SK-N-MC (cell line): Measurements from ENCODE around the gene CLCN2.

ENCODE experiments used
- DNase-seq: peaks from one replicate; pipeline ENCODE4 v3.0.0-alpha.2; 2011; ENCODE audit warnings: low read depth, low spot score
- H3K27ac ChIP-seq: fragments of 200-600 bp; sonication (generic); 2 replicates; pipeline ENCODE4 v1.5.1; 2016; ENCODE audit warnings: mixed run types
- H3K36me3 ChIP-seq: fragments of 200-600 bp; sonication (generic); 2 replicates; pipeline ENCODE4 v1.6.1; 2017; ENCODE audit warnings: antibody characterized with exemption, low read length, mixed read lengths; ENCODE audit not compliant: insufficient read depth
- H3K4me3 ChIP-seq: fragments of 200-600 bp; sonication (generic); 2 replicates; pipeline ENCODE4 v1.5.1; 2016
- H3K9ac ChIP-seq: fragments of 200-600 bp; sonication (generic); 2 replicates; pipeline ENCODE4 v1.8.0; 2017; ENCODE audit warnings: mixed run types, mixed read lengths; ENCODE audit not compliant: insufficient read length
- H3K9me3 ChIP-seq: fragments of 200-600 bp; sonication (generic); 2 replicates; pipeline ENCODE4 v1.6.1; 2017; ENCODE audit warnings: low read depth, mild to moderate bottlenecking, antibody characterized with exemption, low read length, moderate library complexity, mixed read lengths
- EZH2 ChIP-seq: fragments of 200-600 bp; sonication (generic); IDR thresholded peaks from one replicate; pipeline ENCODE4 v1.6.1; 2017; ENCODE audit warnings: antibody characterized with exemption
- FOXP2 ChIP-seq: optimal IDR thresholded peaks from 2 replicates; pipeline ENCODE3; 2011; ENCODE audit warnings: mild to moderate bottlenecking, moderate library complexity; ENCODE audit not compliant: insufficient read depth; ENCODE audit errors: extremely low read length, control extremely low read depth
- POLR2AphosphoS5 ChIP-seq: IDR thresholded peaks from 2 replicates; pipeline ENCODE4 v1.6.1; 2012; ENCODE audit warnings: mild to moderate bottlenecking, low read depth, low read length, borderline replicate concordance

CLCN2 gene

DNA sequence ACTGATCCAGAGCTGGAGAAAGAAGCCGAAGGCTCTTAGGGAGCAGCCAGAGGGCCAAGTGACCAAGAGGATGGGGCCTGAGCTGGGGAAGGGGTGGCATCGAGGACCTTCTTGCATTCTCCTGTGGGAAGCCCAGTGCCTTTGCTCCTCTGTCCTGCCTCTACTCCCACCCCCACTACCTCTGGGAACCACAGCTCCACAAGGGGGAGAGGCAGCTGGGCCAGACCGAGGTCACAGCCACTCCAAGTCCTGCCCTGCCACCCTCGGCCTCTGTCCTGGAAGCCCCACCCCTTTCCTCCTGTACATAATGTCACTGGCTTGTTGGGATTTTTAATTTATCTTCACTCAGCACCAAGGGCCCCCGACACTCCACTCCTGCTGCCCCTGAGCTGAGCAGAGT lies 28.0 kb upstream of the CLCN2 start:
- no peak for DNase-seq
- TF ChIP-seq EZH2 (no peak), POLR2AphosphoS5 (no peak)
- no peak overlapping the region for H3K27ac ChIP-seq
- no peak overlapping the region for H3K9ac ChIP-seq
- no peaks in the 10 kb centered on the region for H3K9me3 ChIP-seq
- H3K4me3 ChIP-seq: no peak overlapping the region
- no peaks in the 10 kb centered on the region for H3K36me3 ChIP-seq

DNA sequence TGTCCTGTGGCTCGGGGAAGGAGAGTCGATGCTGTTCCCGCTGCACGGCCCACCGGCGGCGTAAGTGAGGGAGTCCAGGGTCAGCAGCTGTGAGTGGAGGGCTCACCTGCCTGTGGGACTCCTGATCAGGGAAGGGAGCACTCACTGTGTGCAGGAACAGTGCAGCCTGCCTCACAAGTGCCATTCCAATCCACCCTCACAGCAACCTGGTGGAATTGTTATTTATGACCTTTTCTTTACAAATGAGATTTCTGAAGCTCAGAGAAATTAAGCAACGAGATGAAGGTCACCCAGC lies 27.5 kb upstream of the CLCN2 start:
- no peak overlapping the region for H3K27ac ChIP-seq
- TF ChIP-seq POLR2AphosphoS5 (no peak), FOXP2 (no peak), EZH2 (no peak)
- H3K9me3 ChIP-seq: no peaks in the 10 kb centered on the region
- no peak for DNase-seq
- H3K4me3 ChIP-seq: no peak overlapping the region
- no peak overlapping the region for H3K9ac ChIP-seq
- H3K36me3 ChIP-seq: no peaks in the 10 kb centered on the region

DNA sequence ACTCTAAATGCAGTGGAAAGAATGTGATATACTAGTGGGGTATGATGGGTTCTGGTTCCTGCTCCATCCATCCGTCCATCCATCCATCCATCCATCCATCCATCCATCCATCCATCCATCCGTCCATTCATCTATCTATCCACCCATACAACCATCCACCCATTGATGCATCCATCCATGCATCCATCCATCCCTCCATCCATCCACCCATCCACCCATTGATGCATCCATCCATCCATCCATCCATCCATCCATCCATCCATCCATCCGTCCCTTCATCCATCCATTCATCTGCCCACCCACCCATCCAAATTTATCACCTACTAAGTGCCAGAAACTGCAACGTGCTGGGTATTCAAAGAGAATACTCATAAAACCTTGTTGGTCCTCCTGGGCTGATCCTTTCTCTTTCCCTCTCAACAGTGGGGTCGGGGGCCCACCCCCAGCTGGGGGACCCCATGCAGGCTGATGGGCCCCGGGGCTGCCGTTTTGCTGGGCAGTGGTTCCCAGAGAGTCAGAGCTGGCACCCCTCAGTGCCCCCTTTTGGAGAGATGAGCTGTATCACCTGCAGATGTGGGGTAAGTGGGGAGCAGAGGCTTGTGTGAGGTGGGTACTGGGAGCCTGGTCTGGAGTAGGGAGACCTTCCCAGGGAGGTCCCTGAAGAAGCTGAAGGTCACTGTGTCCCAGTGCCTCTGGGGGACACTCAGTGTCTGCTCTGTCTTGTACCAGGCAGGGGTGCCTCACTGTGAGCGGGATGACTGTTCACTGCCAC lies 26.9 kb upstream of the CLCN2 start:
- Histone ChIP-seq H3K4me3 (no peak overlapping the region), H3K36me3 (no peaks in the 10 kb centered on the region), H3K9ac (no peak overlapping the region), H3K27ac (no peak overlapping the region), H3K9me3 (no peaks in the 10 kb centered on the region)
- DNase-seq: no peak
- TF ChIP-seq EZH2 (no peak), POLR2AphosphoS5 (no peak), FOXP2 (no peak)

DNA sequence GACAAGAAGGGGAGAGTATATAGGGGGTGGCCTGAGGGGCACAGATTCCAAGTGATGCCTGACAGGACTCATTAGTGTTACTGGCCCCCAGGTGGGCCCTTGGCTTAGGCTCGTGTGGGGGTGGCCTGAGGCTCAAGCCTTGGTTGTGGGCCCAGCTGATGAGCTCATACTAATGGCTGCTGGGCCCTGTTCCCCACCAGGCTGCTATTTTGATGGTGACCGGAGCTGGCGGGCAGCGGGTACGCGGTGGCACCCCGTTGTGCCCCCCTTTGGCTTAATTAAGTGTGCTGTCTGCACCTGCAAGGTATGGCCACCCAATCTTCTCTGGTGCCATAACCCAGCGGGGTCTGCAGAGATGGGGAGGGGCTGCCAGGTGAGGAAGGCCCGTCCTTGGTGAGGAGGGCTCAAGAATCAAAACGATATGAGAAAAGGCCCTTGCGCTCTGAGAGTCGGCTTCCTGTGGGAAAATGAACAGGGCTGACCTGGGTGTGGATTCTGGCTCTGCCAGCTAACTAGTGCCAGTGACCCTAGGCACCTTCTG lies 25.8 kb upstream of the CLCN2 start:
- H3K9me3 ChIP-seq: no peaks in the 10 kb centered on the region
- H3K9ac ChIP-seq: no peak overlapping the region
- no peak for TF ChIP-seq FOXP2
- TF ChIP-seq EZH2: no peak
- no peak for TF ChIP-seq POLR2AphosphoS5
- no peak overlapping the region for H3K27ac ChIP-seq
- H3K4me3 ChIP-seq: no peak overlapping the region
- DNase-seq: no peak
- H3K36me3 ChIP-seq: no peaks in the 10 kb centered on the region

DNA sequence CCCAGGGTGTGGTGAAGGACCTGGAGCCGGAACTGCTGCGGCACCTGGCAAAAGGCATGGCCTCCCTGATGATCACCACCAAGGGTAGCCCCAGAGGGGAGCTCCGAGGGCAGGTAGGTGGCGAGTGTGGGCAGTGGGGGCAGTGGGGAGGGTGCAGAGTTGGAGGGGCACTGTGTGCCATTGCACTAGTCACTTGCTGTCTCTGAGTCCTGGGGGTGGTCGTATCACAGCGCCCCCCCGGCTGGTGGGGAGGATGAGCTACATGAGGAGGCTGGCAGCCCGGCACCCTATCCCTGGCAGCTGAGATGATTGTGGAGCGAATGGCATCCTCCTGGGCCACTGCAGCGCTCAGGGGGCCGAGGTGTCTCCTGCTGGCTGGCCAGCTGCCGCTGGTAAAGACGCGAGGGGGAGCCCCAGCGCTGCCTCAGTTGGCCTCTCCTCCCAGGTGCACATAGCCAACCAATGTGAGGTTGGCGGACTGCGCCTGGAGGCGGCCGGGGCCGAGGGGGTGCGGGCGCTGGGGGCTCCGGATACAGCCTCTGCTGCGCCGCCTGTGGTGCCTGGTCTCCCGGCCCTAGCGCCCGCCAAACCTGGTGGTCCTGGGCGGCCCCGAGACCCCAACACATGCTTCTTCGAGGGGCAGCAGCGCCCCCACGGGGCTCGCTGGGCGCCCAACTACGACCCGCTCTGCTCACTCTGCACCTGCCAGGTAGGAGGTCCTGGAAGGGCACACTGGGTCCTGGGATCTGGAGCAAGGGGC lies 24.8 kb upstream of the CLCN2 start:
- no peaks in the 10 kb centered on the region for H3K9me3 ChIP-seq
- no peak overlapping the region for H3K9ac ChIP-seq
- no peak overlapping the region for H3K27ac ChIP-seq
- no peaks in the 10 kb centered on the region for H3K36me3 ChIP-seq
- DNase-seq: no peak
- TF ChIP-seq EZH2 (no peak), FOXP2 (no peak), POLR2AphosphoS5 (no peak)
- H3K4me3 ChIP-seq: no peak overlapping the region

DNA sequence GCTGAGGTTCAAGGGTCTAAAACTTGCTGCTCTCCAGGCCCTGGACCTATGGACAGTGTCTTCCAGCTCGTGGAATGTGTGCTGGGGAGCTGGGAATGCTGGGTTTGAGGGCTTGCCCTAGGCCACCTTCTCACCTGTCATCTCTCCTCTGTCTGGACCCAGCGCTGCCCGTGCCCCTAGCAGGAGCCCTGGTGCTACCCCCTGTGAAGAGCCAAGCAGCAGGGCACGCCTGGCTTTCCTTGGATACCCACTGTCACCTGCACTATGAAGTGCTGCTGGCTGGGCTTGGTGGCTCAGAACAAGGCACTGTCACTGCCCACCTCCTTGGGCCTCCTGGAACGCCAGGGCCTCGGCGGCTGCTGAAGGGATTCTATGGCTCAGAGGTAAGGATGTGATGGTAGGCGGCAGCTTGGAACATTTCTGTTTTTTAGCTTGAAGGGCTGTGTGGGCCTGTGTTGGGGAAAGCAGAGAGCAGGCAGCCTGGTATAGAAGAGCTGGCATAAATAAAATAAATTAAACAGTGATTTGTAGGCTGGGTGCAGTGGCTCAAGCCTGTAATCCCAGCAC lies 23.5 kb upstream of the CLCN2 start:
- no peaks in the 10 kb centered on the region for H3K9me3 ChIP-seq
- no peak for DNase-seq
- H3K27ac ChIP-seq: no peak overlapping the region
- no peaks in the 10 kb centered on the region for H3K36me3 ChIP-seq
- no peak overlapping the region for H3K4me3 ChIP-seq
- H3K9ac ChIP-seq: no peak overlapping the region
- TF ChIP-seq FOXP2 (no peak), EZH2 (no peak), POLR2AphosphoS5 (no peak)

DNA sequence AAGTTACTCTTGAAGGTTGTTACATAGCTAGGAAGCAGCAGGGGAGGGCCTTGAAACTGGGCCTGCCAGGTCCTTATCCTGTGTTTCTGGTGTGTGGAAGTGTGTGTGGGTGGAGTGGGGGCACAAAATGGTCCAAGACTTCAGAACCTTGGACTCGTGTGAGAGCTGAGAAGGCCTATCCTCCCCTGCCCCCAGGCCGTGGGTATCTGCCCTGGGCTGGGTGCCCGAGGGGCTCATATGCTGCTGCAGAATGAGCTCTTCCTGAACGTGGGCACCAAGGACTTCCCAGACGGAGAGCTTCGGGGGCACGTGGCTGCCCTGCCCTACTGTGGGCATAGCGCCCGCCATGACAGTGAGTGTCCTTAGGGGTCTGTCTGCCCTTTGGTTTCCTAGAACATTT lies 22.9 kb upstream of the CLCN2 start:
- no peaks in the 10 kb centered on the region for H3K9me3 ChIP-seq
- no peak overlapping the region for H3K9ac ChIP-seq
- no peak for TF ChIP-seq FOXP2
- no peaks in the 10 kb centered on the region for H3K36me3 ChIP-seq
- DNase-seq: no peak
- H3K27ac ChIP-seq: no peak overlapping the region
- H3K4me3 ChIP-seq: no peak overlapping the region

DNA sequence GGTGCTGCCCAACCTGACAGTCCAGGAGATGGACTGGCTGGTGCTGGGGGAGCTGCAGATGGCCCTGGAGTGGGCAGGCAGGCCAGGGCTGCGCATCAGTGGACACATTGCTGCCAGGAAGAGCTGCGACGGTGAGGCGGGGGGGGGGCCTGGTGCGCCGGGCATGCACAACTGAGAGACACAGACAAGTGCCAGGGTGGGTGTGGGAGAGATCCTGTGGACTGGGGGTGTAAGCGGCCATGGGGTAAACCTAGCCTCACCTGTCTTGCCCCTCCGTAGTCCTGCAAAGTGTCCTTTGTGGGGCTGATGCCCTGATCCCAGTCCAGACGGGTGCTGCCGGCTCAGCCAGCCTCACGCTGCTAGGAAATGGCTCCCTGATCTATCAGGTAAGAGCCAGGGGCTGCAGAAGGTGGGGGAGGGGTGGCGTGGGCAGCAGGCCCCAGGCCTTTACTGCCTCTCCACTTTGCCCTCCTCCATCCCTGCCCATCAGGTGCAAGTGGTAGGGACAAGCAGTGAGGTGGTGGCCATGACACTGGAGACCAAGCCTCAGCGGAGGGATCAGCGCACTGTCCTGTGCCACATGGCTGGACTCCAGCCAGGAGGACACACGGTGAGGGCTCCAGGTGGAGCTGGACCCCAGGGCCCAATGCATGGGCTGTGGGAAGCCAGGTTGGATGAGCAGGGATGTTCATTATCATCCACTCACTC lies 21.8 kb upstream of the CLCN2 start:
- DNase-seq: no peak
- TF ChIP-seq POLR2AphosphoS5: no peak
- Histone ChIP-seq H3K27ac (no peak overlapping the region), H3K9ac (no peak overlapping the region), H3K9me3 (no peaks in the 10 kb centered on the region), H3K36me3 (no peaks in the 10 kb centered on the region), H3K4me3 (no peak overlapping the region)
